A204.1 (cell line): Measurements from ENCODE around the gene FXYD5.
"Not testable (repeated sequence)": the region's sequence is repeated elsewhere in the genome, so short reads cannot be mapped to it uniquely, and the experiment has no call there.

Source experiments
- FAIRE-seq: peaks from 2 replicates; lab custom pipeline; 2012; peaks lifted over from hg19 to GRCh38; lab: Jason Lieb, UNC

The FXYD5 gene

DNA sequence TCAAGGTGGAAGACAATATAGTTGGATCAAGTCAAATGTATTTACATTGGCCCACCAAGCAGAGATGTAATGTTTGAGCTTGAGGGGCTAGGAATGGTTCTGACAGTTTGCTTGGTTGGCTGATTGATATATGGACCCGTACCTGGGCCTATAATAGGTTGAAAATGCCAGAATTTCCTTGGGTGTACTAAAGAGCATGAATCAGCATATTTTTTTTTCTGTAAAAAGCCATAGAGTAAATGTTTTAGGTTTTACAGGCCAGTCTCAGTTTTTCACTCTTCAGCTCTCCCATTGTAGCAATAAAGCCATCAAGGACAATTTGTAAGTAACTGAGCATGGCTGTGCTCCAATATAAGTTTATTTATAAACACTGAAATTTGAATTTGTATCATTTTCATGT is 26.9 kb downstream of the FXYD5 start:
- FAIRE-seq: no peak

DNA sequence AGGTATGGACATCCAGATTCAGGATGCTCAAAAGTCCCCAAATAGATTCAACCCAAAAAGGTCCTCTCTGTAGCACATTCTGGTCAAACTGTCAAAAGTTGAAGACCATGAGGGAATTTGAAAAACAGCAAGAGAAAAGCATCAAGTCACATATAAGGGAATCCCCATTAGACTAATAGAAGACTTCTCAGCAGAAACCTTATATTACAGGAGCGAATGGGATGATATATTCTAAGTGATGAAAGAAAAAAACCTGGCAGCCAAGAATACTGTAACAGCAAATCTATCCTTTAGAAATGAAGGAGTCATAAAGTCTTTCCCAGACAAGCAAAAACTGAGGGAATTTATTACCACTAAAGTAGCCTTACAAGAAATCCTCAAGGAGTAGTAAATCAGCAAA is 29.7 kb downstream of the FXYD5 start:
- no peak for FAIRE-seq

DNA sequence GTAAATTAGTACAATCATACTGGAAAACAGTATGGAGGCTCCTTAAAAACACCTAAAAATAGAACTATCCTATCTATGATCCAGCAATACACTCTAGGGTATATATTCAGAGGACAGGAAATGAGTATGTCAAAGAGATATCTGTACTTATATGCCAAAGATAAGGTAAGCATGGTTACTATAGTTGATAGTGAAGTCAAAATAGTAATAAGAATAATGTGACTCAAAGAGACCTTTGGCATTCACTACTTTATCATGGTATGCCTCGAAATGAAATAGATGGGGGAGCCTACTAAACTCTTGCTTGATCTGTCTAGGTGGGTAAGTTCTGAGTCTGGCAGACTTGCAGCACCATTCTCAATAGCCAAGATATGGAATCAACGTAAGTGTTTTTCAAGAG is 30.3 kb downstream of the FXYD5 start:
- FAIRE-seq: no peak

DNA sequence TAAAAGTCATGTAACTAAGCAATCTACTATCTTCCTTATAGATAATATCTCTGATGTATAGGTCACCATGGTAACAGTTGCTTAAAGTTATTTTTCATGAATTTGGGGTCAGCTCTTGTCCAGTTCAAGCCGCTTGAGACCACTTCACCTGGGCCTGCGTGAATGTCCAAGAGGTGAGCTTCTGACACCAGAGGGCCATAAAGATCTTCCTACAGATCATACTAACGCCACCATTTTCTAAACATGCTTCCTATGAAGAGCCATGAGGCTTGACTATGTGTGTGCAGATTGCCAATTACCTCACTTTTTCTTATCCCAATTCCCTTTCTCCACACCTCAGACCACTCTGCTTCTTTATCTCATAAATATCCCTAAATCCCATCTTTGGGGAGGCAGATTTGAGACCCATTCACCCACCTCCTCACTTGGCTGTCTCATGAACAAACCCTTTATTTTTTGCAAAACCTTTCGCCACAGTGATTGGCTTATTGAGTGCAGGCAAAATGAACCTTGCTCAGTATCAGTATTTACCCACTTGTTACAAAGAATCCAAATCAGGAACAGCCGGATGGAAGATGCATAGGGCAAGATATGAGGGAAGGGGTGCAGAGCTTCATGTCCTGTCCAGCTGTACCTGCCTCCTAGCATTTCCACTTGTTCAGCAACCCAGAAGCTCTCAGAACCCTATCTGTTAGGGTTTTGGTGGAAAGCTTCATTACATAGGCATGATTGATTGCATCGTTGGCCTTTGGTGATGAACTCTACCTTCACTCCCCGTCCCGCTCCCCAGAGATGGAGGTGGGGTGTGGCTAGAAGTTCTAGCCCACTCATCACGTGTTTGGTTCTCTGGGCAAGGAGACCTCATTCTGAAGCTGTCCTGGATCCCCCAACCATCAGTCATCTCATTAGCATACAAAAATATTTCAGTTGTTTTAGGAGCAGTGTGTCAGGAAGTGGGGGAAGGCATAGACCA is 39.8 kb downstream of the FXYD5 start:
- FAIRE-seq: no peak

DNA sequence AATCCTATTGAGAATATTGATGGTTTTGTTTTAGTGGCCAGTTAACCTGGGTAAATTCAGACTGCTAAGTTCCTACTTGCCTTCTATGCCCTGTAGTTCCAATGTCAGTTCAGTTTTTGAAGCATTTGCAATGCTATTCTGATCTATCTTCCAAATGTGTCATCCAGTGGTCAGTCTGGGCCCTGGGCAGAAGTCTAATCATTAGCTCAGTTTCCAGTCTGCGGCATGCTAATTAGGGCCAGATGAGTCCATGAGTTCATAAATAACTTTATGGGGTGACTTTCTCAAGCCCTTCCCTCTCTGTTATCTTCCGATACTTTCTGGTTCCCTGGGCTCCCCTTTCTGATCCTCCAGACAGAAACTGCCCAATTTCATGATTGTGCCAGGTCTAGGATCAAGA is 41.3 kb downstream of the FXYD5 start:
- no peak for FAIRE-seq

DNA sequence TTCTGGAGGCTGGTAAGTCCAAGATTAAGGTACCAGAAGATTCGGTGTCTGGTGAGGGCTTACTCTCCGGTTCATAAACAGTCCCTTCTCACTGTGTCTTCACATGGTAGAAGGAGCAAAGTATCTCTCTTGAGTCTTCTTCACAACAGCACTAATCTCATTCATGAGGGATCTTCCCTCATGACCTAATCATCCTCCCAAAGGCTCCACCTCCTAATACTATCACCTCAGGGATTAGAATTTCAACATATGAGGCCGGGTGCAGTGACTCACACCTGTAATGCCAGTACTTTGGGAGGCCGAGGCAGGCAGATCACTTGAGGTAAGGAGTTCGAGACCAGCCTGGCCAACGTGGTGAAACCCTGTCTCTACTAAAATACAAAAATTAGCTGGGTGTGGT is 42.3 kb downstream of the FXYD5 start:
- FAIRE-seq: not testable (repeated sequence)

DNA sequence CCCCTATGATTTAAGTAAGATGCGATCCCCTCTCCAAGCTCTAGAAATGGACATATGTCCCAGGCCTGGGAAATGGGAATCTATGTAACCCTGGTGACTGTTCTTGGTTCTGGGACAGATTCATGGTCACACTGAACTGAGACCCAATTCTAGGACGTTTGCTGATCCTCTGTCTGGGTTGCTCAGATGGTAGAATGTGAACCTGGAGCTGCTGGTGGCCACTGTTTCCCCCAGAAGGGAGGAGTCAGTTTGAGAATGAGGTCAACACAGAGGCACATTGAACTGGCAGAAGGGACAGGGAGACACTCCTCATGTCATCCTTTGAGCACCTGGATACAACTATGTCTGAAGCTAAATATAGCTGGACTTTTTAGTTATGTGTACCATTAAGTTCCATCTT is 44.9 kb downstream of the FXYD5 start:
- no peak for FAIRE-seq

DNA sequence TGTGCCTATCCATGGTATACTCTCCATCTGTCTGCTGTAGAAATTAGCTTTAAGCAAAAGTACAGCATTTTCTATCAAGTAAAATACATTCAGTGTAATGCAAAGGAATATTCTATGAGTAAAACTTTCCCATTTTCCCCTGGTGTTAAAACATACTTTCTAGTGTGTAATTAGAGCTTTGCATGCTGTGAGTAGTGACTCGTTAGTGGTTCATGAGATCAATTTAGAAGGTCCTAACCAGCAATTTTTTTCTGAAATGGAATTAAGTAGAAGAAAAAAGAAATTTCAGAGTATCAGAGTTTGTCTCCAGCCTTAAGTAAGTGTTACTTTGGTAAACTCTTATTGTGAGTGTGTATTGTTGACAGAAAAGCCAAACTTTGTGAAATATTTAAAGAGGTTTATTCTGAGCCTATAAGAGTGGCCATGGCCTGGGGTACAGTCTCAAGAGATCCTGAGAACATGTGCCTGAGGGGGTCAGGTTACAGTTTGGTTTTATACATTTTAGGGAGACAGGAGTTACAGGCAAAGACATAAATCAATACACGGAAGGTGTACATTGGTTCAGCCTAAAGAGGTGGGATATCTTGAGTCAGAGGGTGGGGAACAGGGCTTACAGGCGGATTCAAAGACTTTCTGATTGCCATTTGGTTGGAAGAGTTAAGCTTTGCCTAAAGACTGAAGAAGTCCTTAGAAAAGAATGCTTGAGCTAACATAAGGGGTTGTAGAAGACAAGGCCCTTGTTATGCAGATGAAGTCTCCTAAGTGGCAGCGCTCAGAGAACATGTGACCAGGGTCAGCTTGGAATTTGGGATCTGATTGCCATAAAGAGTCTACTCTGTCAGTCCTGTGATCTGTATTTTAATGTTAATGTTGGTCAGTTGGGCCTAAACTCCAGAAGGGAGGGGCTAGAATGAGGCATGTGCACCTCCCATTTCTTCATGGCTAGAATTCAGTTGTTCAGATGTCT is 48.5 kb downstream of the FXYD5 start:
- no peak for FAIRE-seq

DNA sequence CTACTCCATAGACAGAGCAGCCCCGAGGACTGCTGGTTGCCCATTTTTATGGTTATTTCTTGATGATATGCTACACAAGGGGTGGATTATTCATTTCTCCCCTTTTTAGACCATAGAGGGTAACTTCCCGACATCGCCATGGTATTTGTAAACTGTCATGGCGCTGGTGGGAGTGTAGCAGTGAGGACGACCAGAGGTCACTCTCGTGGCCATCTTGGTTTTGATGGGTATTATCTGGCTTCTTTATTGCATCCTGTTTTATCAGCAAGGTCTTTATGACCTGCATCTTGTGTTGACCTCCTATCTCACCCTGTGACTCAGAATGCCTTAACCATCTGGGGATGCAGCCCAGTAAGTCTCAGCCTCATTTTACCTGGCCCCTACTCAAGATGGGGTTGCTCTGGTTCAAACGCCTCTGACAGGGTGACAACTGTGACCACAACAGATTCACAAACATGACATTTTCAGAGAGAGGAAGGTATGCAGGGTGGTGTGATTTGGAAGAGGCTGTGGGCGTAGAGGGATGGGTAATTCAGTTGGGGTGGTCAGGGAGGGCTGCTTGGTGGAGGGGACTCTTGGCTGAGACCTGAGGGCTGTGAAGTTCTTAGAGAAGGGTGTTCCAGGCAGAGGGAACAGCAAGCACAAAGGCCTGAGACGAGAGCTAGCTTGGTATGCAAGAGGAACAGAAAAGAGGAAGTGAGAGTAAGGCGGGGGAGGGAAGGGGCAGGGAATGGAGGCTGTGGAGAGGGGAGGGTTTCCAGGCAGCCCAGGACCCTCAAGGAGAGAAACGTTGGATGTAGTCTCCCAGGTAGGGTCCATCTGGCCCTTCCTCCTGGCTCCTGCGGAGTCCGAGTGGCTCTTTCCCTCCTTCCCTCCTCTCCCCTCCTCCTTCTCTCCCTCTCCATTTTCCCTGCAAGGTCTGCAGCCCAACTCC is 50.5 kb downstream of the FXYD5 start:
- no peak for FAIRE-seq

DNA sequence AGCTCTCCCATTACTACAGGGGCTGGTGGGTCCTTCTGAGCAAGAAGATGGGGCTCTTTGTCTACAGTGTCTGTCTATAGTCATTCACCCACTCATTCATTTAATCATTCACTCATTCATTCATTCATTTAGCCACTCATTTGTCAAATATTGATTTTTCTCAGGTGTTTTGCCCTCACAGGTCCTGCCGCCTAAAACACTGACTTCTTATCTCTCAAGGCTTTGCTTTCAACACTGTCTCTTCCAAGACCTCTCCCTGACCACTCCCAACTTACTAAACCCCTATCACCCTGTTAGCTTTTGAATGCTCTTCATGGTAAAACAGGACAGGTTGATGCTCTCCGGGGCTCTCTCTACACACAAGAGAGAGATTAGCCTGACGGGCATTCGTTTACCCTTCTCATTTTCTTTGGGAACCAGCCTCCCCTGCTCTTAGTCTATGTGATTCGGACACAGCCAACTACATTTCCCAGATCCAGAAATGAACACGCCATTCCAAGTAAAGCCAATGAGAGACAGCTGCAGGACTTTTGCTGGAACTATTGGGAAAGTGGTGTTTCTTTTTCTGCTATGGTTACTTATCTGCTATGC is 51.3 kb downstream of the FXYD5 start:
- no peak for FAIRE-seq

DNA sequence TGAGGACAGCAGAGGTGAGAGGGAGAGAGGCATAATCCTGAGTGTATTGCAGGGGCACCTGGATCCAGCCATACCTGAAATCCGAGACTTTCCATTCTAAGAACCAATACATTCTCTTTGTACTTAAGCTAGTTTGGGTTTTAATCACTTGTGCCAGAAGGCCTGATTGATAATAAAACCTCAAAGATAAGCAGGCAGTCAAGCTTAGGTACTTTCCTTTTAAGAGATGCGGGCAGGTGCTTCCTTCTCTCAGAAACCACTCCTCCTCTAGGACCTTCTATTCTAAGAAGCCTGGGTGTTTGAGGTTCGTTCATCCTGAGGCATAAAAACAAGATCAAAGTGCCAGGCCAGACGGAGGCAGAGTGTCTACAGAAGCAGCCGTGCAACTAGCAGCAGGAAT is 51.8 kb downstream of the FXYD5 start:
- no peak for FAIRE-seq

DNA sequence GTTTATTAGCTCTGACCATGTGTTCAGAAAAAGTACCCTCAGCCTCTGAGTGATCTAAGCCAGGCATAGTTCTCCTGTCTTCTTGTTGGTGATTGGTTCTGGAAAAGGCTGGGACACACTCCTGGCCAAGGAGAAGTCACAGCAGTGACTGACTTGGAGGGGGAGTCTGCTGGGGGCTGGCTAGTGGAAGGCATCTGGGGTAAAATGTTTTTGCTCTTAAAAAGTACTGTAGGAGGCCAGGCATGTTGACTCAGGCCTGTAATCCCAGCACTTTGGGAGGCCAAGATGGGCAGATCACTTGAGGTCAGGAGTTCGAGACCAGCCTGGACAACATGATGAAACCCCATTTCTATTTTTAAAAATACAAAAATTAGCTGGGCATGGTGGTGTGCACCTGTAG is 52.3 kb downstream of the FXYD5 start:
- FAIRE-seq: no peak

DNA sequence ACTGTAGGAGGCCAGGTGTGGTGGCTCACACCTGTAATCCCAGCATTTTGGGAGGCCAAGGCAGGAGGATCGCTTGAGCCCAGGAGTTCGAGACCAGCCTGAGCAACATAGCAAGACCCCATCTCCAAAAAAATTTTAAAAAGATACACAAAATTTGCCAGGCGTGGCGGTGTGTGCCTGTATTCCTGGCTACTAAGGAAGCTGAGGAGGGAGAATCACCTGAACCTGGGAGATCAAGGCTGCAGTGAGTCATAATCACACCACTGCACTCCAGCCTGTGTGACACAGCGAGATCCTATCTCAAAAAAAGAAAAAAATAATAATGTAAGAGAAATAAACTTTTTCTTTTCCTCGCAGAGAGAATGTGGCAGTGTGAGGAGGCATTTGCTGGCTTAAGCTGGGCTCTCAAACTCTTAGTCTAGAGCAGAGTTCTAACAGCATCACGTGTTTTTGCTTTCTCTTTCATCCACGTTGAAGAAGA is 52.9 kb downstream of the FXYD5 start:
- FAIRE-seq: no peak

DNA sequence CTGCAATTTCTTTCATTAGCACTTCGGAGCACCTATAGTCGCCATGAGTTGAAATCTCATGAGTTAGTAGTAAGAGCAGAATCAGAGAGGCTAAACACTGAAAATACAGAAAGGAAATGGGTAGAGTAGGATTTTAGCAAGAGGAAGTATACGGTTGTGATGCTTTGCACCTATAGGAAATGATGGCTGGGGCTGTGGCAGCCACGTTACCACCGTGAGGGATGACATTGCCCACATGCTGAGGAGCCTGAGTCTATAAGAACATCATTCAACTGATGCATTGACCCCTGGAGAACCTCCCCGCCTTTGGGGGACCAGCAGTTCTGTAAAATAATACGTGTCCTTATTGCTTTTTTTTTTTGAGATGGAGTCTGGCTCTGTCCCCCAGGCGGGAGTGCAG is 53.6 kb downstream of the FXYD5 start:
- no peak for FAIRE-seq

DNA sequence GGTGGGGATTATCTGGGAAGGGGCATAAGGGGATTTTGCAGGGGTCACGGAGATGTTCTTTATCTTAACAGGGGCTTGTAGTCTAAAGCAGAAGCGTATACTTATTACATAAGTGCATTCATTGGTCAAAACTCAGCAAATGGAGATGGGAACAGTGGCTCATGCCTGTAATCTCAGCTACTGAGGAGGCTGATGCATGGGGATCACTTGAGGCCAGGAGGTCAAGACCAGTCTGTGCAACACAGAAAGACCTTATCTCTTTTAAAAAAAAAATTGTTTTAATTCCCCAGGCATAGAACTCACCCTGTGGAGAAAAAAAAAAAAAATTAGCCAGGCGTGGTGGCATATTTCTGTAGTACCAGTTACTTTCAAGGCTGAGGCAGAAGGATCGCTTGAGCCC is 55.1 kb downstream of the FXYD5 start:
- FAIRE-seq: no peak

DNA sequence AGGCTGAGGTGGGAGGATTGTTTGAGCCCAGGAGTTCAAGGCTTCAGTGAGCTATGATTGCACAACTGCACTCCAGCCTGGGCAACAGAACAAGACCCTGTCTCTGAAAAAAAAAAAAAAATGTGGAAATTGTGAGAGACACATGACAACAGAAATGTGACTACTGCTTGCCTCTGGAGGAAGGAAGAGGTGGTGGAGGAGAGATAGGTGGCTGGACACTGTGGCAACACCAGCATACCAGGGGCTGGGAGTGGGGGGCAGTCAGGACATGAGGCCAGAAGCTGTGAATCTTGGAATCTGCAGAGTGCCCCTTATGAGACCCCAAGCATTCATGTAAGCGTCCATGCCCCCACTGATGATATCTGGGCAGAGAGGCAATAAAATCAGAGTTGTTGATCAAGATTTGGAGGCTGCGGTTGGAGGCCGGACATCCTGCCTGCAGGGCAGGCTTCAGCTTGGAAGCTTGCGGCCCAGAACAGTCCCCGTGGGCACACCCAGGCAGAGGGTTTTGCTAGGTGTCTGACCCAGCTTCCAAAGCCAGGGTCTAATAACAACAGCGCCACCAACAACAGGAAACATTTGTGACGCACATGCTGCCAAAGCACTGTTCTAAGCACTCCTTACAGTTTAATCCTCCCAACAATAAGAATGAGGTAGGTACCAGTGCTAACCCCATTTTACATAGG is 57.2 kb downstream of the FXYD5 start:
- no peak for FAIRE-seq

DNA sequence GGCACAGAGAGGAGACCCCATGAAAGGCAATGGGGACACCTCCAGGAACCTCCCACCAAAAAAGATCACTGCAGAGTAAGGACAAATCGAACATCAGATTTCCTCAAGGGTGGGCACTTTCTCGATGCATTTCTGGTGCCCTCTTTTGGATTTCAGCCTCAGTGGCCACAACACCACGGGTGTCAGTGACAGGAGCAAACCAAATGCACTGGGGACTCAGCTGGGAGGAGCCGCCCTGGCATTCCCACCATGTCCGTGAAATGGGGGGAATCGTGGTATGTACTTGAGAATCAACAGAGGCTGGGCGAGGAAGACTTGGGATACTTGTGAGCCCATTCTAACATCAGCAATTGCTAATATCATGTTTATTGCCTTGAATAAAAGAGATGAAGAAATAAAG is 57.7 kb downstream of the FXYD5 start:
- FAIRE-seq: no peak

DNA sequence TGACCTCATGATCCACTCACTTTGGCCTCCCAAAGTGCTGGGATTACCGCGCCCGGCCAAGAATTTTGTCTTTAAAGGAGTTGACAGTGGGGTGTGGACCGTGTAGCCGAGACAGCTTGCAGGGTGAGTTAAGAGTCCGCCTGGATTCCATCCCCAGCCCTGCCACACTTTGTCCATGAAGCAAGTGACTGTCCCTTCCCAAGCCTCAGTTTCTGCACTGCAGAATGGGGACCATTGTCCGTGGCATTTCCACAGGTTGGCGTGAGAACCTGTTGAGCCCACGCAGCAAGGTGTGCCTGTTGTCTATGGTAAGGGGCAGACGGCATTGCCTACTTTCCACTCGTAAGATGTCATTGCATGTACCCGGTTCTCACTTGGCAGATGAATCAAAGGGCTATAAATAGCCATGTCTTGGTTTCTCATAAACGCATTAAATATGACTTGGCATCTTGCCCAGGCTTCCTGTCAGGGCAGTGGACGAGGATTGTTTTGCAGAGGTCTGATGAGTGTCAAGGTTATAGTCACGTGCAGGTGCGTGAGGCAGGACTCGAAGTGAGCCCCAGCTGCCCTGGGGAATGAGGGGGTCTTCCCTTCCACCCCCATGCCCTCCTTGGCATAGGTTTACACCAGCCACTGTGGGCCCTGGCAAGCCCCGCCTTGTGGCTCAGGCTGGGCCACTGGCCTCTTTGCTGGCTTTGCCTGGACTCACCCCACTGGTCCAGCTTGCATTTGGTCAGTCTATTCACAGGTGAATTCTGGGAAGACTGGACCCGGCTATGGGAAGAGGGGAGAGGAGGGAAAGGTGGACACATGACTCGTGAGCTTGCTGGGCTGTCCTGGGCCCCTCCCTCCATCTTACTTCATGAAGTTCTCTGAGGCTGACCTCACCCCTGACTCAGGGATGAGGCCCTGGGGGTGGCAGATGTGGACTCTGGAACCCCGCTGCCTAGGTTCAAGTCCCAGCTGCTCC is 59.4 kb downstream of the FXYD5 start:
- FAIRE-seq: no peak

DNA sequence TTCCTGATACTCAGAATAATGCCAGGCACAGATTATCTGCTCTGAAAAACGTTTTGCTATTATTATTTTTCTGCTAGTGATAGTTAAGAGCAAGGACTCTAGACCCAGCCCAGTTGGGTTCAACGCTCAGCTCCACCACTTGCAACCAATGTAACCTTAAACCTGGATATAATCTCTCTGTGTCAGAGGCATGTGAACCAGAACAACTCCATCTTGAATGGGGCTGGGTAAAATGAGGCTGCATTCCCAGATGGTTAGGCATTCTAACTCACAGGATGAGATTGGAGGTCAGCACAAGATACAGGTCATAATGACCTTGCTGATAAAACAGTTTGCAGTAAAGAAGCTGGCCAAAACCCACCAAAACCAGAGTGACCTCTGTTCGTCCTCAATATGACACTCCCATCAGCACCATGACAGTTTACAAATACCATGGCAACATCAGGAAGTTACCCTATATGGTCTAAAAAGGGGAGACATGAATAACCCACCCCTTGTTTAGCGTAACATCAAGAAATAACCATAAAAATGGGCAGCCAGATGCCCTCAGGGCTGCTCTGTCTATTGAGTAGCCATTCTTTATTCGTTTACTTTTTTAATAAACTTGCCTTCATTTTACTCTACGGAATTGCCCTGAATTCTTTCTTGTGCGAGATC is 60.4 kb downstream of the FXYD5 start:
- no peak for FAIRE-seq
